SH-SY5Y (cell line): ENCODE measurements around the gene DCUN1D2.

Source experiments
- GATA2 ChIP-seq: IDR thresholded peaks from 2 replicates; pipeline ENCODE4 v1.6.1; 2011; ENCODE audit warnings: mild to moderate bottlenecking, low read depth, low read length
- GATA3 ChIP-seq: IDR thresholded peaks from 2 replicates; pipeline ENCODE4 v1.6.1; 2011; ENCODE audit warnings: low read depth, mild to moderate bottlenecking, low read length, moderate library complexity

GRCh38 chr13:113508521-113509254, 18.2 kb upstream of the DCUN1D2 start:
- no peak for TF ChIP-seq GATA2
- TF ChIP-seq GATA3: no peak
